BLaER1 treated with 17β-estradiol and CSF1 and Interleukin-3, amounts not matched to agents 10 nM and 100 nM (cell line): Measurements from ENCODE around the gene RHPN2.

Experiments
- H3K27ac ChIP-seq, 11 experiments: shearing (Covaris generic); formaldehyde crosslinking; 2 replicates each; pipeline ENCODE4 v1.8.1; 2022
- H3K27me3 ChIP-seq, 11 experiments: shearing (Covaris generic); formaldehyde crosslinking; 2 replicates each; pipeline ENCODE4 v1.8.1; 2022
- H3K36me3 ChIP-seq, 11 experiments: shearing (Covaris generic); formaldehyde crosslinking; 2 replicates each; pipeline ENCODE4 v1.8.1; 2022
- H3K4me1 ChIP-seq, 10 experiments: shearing (Covaris generic); formaldehyde crosslinking; 2 replicates each; pipeline ENCODE4 v1.8.1; 2022
- H3K4me2 ChIP-seq, 11 experiments: shearing (Covaris generic); formaldehyde crosslinking; 2 replicates each; pipeline ENCODE4 v1.8.1; 2022
- H3K4me3 ChIP-seq, 10 experiments: shearing (Covaris generic); formaldehyde crosslinking; 2 replicates each; pipeline ENCODE4 v1.8.1; 2022
- H3K9ac ChIP-seq, 11 experiments: shearing (Covaris generic); formaldehyde crosslinking; 2 replicates each; pipeline ENCODE4 v1.8.1; 2022
- H3K9me3 ChIP-seq, 11 experiments: shearing (Covaris generic); formaldehyde crosslinking; replicated peaks in 1 of 11; 2 replicates each; pipeline ENCODE4 v1.8.1; 2022
- H4K20me1 ChIP-seq, 11 experiments: shearing (Covaris generic); formaldehyde crosslinking; 2 replicates each; pipeline ENCODE4 v1.8.1; 2022
- Cebpa-rat ChIP-seq, 11 experiments: shearing (Covaris generic); IDR thresholded peaks; 2 replicates each; pipeline ENCODE4 v1.8.1; 2022

Gene RHPN2

DNA sequence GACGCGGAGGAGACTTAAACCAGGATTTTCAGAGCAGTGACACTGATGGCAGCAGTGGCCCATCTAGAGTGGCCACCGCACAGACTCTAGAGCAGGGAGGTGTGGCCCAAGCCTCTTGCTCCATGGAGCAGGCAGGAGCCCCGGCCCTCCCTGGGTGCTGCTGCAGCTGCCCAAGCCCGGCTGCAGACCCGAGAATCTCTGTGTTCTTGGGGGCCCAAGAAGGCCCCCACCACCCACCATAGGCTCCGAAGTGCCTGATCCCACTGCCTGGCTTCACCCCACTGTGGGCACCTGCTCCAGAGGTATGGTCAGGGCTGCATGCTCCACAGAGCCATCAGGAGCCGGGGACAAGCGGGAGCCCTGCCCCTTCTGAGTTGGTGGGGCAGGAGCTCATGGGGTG lies 129.1 kb downstream of the RHPN2 start:
- TF ChIP-seq Cebpa-rat (IDR thresholded peaks at IDR 0.05): no peak
- Histone ChIP-seq H4K20me1 (peaks cover 0 to 13% (median 0%) of the 10 kb centered on the region in 11 experiments; a peak in 1 of 22 replicates), H3K4me3 (no peak overlapping the region), H3K27me3 (no peaks in the 10 kb centered on the region), H3K27ac (no peak overlapping the region), H3K9me3 (0 out of 22 replicates have a peak, but pooled peaks cover 0 to 8% (median 0%) of the 10 kb centered on the region in 11 experiments), H3K4me1 (peaks cover 0 to 16% (median 12%) of the 10 kb centered on the region in 10 experiments; a peak in 15 of 20 replicates), H3K9ac (no peak overlapping the region), H3K36me3 (peaks cover 41 to 91% (median 52%) of the 10 kb centered on the region in 11 experiments), H3K4me2 (no peak overlapping the region)

- TF ChIP-seq Cebpa-rat (IDR thresholded peaks at IDR 0.05): no peak
- H3K4me3 ChIP-seq: no peak overlapping the region
- peaks cover 5 to 19% (median 10%) of the 10 kb centered on the region in 11 experiments for H3K9me3 ChIP-seq
- H4K20me1 ChIP-seq: peaks cover 0 to 13% (median 0%) of the 10 kb centered on the region in 11 experiments; a peak in 1 of 22 replicates
- peak overlapping the region in 3 of 11 experiments; percentile 53 to 70 (median 54); a peak in 1 of 22 replicates for H3K4me2 ChIP-seq
- peaks cover 0 to 16% (median 12%) of the 10 kb centered on the region in 10 experiments; a peak in 15 of 20 replicates for H3K4me1 ChIP-seq
- peaks cover 55 to 92% (median 65%) of the 10 kb centered on the region in 11 experiments for H3K36me3 ChIP-seq
- no peaks in the 10 kb centered on the region for H3K27me3 ChIP-seq
- H3K27ac ChIP-seq: no peak overlapping the region
- no peak overlapping the region; a peak in 1 of 22 replicates for H3K9ac ChIP-seq
Observed at GRCh38 chr19:32933571-32933970, 131.1 kb downstream of the RHPN2 start.

DNA sequence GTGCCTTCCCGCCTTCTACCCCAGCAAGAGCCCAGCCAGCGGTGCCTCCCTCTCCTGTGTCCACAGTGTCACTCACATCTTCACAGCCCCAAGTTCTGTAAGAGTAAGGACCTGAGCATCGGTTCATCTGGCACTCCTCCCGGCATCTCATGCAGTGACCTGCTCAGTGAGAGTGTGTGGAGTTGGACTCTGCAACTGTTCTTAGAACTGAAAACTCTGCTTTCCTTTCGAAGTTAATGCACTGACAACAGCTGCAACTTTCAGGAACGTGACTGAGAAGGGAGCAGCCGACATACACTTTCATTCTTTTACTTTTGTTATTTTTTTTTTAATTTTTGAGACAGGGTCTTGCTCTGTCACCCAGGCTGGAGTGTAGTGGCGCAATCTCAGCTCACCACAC lies 134.1 kb downstream of the RHPN2 start:
- H3K9ac ChIP-seq: no peak overlapping the region
- no peak overlapping the region for H3K4me3 ChIP-seq
- H3K27me3 ChIP-seq: no peaks in the 10 kb centered on the region
- H3K4me1 ChIP-seq: peaks cover 0 to 16% (median 12%) of the 10 kb centered on the region in 10 experiments; a peak in 15 of 20 replicates
- TF ChIP-seq Cebpa-rat (IDR thresholded peaks at IDR 0.05): no peak
- peaks cover 0 to 13% (median 0%) of the 10 kb centered on the region in 11 experiments; a peak in 1 of 22 replicates for H4K20me1 ChIP-seq
- H3K27ac ChIP-seq: no peak overlapping the region
- no peak overlapping the region for H3K4me2 ChIP-seq
- peaks cover 19 to 24% (median 22%) of the 10 kb centered on the region in 11 experiments for H3K9me3 ChIP-seq
- H3K36me3 ChIP-seq: peaks cover 46 to 90% (median 66%) of the 10 kb centered on the region in 11 experiments

GRCh38 chr19:32928806-32929205 lies 135.9 kb downstream of the RHPN2 start:
- TF ChIP-seq Cebpa-rat (IDR thresholded peaks at IDR 0.05): no peak
- H3K4me2 ChIP-seq: no peak overlapping the region
- H4K20me1 ChIP-seq: 0 out of 22 replicates have a peak, but pooled peaks cover 0 to 1% (median 0%) of the 10 kb centered on the region in 11 experiments
- peaks cover 60 to 92% (median 76%) of the 10 kb centered on the region in 11 experiments for H3K36me3 ChIP-seq
- peaks cover 19 to 24% (median 22%) of the 10 kb centered on the region in 11 experiments for H3K9me3 ChIP-seq
- no peaks in the 10 kb centered on the region for H3K27me3 ChIP-seq
- peaks cover 0 to 3% (median 0%) of the 10 kb centered on the region in 10 experiments; a peak in 6 of 20 replicates for H3K4me1 ChIP-seq
- H3K9ac ChIP-seq: no peak overlapping the region
- H3K27ac ChIP-seq: no peak overlapping the region
- 0 out of 20 replicates have a peak overlapping the region, but pooled peaks of 1 of the 10 experiments have one; percentile 15 for H3K4me3 ChIP-seq
